ENCODE results near the gene ROMO1.

ROMO1 gene

DNA sequence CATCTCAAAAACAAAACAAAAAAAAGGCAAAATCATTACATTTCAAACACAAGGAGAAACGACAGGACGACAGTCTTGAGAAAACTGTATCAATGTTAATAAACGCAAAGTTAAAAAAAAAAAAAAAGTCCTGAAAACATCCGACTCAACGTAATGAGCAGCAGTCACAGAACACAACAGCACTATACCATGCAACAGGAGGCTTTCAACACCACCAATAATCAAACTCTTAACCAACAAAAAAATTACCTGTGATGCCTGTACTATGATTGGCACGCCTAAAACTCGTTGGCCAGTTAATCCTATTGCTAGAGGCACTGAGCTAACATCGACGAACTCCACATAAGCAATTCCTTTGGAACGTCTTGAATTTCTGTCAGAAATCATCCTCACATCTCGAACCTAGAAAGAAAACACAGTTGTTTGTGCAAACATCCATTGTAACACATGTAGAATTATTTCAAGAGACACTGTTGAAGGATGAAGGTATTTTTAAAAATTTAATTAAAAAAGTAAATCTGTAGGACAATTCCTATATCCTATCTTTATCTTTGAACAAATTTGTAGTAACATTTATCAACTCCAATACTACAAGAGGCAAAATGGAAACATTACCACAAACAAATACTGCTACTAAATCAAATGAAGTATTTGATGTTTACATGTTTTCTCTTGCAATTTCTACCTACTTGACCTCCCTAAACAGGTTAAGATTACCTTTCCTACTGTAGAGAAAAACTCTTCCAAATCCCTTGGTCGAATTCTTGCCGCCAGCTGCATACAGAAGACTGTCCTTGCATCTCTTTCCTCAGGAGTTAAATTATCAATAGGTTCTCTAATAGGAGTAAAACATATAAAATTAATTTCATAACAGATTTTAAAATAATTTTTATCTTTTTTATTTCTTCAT, 25.4 kb downstream of the ROMO1 start:
- no peak overlapping the region for H3K27ac ChIP-seq
- H3K4me3 ChIP-seq = no peak overlapping the region

DNA sequence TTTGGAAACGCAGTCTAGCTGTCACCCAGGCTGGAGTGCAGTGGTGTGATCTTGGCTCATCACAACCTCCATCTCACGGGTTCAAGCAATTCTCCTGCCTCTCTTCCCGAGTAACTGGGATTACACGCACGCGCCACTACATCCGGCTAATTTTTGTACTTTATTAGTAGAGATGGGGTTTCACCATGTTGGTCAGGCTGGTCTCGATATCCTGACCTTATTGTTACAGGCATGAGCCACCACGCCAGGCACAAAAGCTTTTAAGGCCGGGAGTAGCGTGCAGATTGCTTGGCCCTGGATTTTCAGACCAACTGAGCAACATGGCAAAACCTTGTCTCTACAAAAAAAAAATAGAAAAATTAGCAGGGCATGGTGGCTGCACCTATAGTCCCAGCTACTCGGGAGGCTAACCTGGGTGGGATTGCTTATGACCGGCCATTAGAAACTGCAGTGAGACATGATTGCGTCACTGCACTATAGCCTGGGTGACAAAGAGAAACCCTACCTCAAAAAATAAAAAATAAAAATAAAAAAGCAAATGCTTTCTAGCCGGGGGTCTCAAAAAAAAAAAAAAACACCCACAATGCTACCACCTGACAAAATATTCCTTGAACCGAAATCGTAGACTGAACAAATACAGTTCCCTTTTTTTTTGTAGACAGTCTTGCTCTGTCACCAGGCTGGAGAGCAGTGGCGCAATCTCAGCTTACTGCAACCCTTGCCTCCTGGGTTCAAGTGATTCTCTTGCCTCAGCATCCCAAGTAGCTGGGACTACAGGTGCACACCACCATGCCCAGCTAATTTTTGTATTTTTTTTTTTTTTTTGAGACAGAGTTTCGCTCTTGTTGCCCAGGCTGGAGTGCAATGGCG, 27.9 kb downstream of the ROMO1 start:
- H3K4me3 ChIP-seq = no peak overlapping the region
- H3K27ac ChIP-seq = no peak overlapping the region

GRCh38 chr20:35729283-35729807, 30.1 kb downstream of the ROMO1 start:
- Histone ChIP-seq H3K27ac (no peak overlapping the region), H3K4me3 (no peak overlapping the region)

GRCh38 chr20:35729836-35730582, 30.8 kb downstream of the ROMO1 start:
- no peak overlapping the region for H3K27ac ChIP-seq
- H3K4me3 ChIP-seq = no peak overlapping the region

- Histone ChIP-seq H3K27ac (no peak overlapping the region), H3K4me3 (no peak overlapping the region)
Observed at GRCh38 chr20:35730583-35731468, 31.6 kb downstream of the ROMO1 start.

- no peak overlapping the region for H3K27ac ChIP-seq
- no peak overlapping the region for H3K4me3 ChIP-seq
Observed at GRCh38 chr20:35731469-35731788, 32.2 kb downstream of the ROMO1 start.

DNA sequence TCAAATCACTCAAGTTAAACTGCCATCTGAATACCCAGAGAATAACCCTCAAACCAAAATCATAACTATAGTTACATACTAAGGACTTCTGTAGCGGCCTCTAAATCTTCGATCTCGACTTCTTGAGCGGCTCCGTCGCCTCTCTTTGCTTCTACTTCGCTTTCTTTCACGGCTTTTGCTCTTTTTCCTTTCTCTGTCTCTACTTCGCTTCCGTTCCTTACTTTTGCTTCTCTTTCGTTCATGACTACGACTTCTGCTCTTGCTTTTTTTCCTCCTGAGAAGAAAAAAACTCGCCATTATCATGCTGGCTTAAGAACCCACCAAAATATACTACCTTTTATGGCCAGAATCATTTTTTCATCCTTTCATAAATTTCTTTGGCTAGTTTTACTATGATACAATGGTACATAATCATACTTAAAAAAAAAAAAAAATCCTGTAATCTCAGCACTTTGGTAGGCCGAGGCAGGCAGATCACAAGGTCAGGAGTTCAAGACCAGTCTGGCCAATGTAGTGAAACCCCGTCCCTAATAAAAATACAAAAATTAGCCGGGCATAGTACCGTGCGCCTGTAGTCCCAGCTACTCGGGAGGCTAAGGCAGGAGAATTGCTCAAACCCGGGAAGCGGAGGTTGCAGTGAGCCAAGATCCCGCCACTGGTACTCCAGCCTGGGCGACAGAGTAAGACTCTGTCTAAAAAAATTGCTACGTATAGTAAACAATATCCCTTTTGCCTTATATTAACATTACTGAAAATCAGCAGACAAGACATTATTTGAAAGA, 32.8 kb downstream of the ROMO1 start:
- Histone ChIP-seq H3K27ac (no peak overlapping the region), H3K4me3 (no peak overlapping the region)

- Histone ChIP-seq H3K4me3 (no peak overlapping the region), H3K27ac (no peak overlapping the region)
Observed at GRCh38 chr20:35732644-35732982, 33.4 kb downstream of the ROMO1 start.

DNA sequence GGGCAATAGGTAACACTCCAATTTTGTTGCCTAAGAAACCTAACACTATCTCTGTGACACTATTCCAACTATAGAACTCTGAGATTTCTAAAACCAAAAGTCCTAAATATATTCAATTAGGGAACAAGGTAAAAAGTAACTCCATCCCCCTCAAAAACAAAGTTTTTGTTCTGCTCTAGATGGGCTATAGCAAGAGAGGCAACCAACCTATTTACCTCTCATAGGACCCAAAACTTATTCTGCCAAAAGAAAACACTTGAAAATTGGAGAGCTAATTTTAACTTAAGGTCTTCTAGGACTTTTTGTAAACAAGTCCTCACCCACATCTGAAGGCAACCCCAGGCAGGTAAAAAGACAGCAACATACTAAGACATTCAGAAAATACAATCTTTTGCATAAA, 35.2 kb downstream of the ROMO1 start:
- H3K27ac ChIP-seq = no peak overlapping the region

GRCh38 chr20:35734777-35735649, 35.8 kb downstream of the ROMO1 start:
- Histone ChIP-seq H3K27ac (no peak overlapping the region), H3K4me3 (no peak overlapping the region)

More for the DNA sequence above, 35.2 kb downstream of the ROMO1 start:
- no peak overlapping the region for H3K4me3 ChIP-seq

- H3K4me3 ChIP-seq = no peak overlapping the region
- H3K27ac ChIP-seq = no peak overlapping the region
Observed at GRCh38 chr20:35735826-35736470, 36.7 kb downstream of the ROMO1 start.

GRCh38 chr20:35737865-35738333, 38.7 kb downstream of the ROMO1 start:
- no peak overlapping the region for H3K27ac ChIP-seq
- H3K4me3 ChIP-seq = no peak overlapping the region

DNA sequence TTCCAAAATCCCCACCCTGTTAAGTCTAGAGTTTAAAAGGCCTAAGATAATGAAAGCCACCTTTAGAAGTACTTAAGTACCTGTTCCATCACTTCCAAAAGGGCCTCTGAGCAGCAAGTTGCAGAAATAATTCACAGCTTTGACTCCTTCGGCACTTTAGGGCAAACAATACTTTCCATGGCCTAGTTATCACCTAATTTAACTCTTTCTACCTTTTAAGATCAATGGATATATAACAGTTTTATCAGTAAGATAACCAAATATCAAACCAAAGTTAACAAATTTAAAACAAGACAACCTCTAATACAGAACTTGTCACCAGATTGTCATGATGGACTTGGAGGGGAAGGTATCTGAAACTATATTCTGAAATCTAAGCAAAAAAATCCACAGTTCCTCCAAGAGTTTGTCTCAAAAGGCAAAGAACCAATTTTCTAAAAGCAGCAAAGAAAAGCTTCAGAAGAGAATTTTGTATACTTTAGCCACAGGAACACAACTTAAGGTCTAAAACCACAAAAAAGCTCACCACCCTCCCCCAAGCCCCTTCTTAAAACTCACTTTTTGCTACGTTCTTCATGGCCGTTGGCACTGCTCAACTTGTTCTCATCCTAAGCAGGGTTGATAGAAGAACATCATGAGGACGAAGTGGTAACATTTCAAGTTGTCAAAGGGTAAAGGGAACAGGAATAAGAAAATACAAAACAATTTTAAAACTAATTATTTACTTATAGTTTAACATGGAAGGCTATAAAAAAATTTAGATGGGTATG, 39.4 kb downstream of the ROMO1 start:
- no peak overlapping the region for H3K4me3 ChIP-seq
- no peak overlapping the region for H3K27ac ChIP-seq

- peak overlapping the region in 5 of 7 experiments; percentile 75 to 97 (median 85) for H3K4me3 ChIP-seq
- H3K27ac ChIP-seq = peak overlapping the region in 3 of 21 experiments; percentile 30 to 100 (median 100)
Observed at GRCh38 chr20:35739294-35740163, 40.3 kb downstream of the ROMO1 start.

All from skin epidermis (tissue), 12 donors.